HCT116 (cell line): ENCODE data around the gene VSIG10. TPM values are rescaled to one million over a fixed set of nuclear protein-coding genes. Genes with fewer than 3 reads are reported as not detected.

Experiments used
- ATAC-seq: fragments of 200-7000 bp; cut with Tn5 transposase; 2 replicates; pipeline ENCODE4 v1.9.1; 2020; ENCODE audit warnings: mild to moderate bottlenecking, moderate library complexity
- BruUV-seq: library from RNA; stranded (reverse); fragments of 400-500 nt; replicated peaks from 2 replicates; lab custom pipeline; 2021; lab: Mats Ljungman, UMichigan
- CTCF ChIA-PET: fragments of 300-600 bp; sonication (Branson Sonifier 250); formaldehyde crosslinking; loops from one replicate; lab custom pipeline; 2021; ENCODE audit warnings: antibody characterized with exemption; lab: Charles Lee
- POLR2A ChIA-PET: fragments of 300-600, 350-600 bp; sonication (Branson Sonifier 250); formaldehyde crosslinking; loops from one replicate; lab custom pipeline; 2021; ENCODE audit warnings: antibody characterized with exemption; lab: Charles Lee
- RAD21 ChIA-PET, 2 experiments: fragments of 300-600 bp; sonication (Branson Sonifier 250); formaldehyde crosslinking; loops; one replicate each; lab custom pipeline; 2023; ENCODE audit warnings: low total read pairs in 2 of 2; ENCODE audit not compliant: uncharacterized antibody in 2 of 2, unreplicated experiment in 2 of 2, low non-redundant PET in 1 of 2; lab: Charles Lee
- DNase-seq: peaks from one replicate; pipeline ENCODE4 v3.0.0-alpha.2; 2010; ENCODE audit warnings: low read depth, low spot score
- H2AFZ ChIP-seq: fragments of 200-600 bp; shearing (Covaris generic), sonication (generic); 2 replicates; pipeline ENCODE4 v1.6.1; 2017; ENCODE audit warnings: low read depth, mixed run types, mixed read lengths, antibody characterized with exemption, low read length; ENCODE audit not compliant: poor library complexity, severe bottlenecking
- H3K27ac ChIP-seq: 2 replicates; pipeline ENCODE4 v1.5.1; 2012; ENCODE audit warnings: low read depth, low read length
- H3K27me3 ChIP-seq: fragments of 200-600 bp; sonication (generic); 2 replicates; pipeline ENCODE4 v1.6.1; 2016; ENCODE audit warnings: mixed run types, low read length, mixed read lengths; ENCODE audit not compliant: insufficient read depth
- H3K36me3 ChIP-seq, 2 experiments: fragments of 200-500 bp in 1 of 2; fragments of 200-600 bp in 1 of 2; sonication (Bioruptor generic) in 1 of 2; sonication (generic) in 1 of 2; 2 replicates each; pipeline versions ENCODE4 v1.5.1 to v1.6.1; 2014 to 2016; ENCODE audit warnings: low read length in 2 of 2, inconsistent platforms in 1 of 2, mixed read lengths in 1 of 2, mixed run types in 1 of 2; ENCODE audit not compliant: insufficient read depth in 2 of 2, control insufficient read depth in 1 of 2
- H3K4me1 ChIP-seq, 2 experiments: fragments of 200-600 bp in 1 of 2; sonication (generic) in 1 of 2; 2 replicates each; pipeline versions ENCODE4 v1.5.1 to v1.6.1; 2012 to 2017; ENCODE audit warnings: low read length in 2 of 2, inconsistent platforms in 1 of 2, mild to moderate bottlenecking in 1 of 2, mixed read lengths in 1 of 2, mixed run types in 1 of 2, moderate library complexity in 1 of 2; ENCODE audit not compliant: insufficient read depth in 2 of 2, control insufficient read depth in 1 of 2
- H3K4me2 ChIP-seq: fragments of 200-600 bp; sonication (generic); 2 replicates; pipeline ENCODE4 v1.6.1; 2017; ENCODE audit warnings: mixed run types, low read length, mixed read lengths
- H3K4me3 ChIP-seq, 2 experiments: fragments of 200-600 bp in 1 of 2; sonication (generic) in 1 of 2; replicated peaks in 1 of 2; 2 replicates each; pipeline ENCODE4 v1.5.1; 2011 to 2016; ENCODE audit warnings: low read length in 2 of 2, control low read depth in 1 of 2, low read depth in 1 of 2, mild to moderate bottlenecking in 1 of 2, mixed read lengths in 1 of 2, mixed run types in 1 of 2
- H3K79me2 ChIP-seq: fragments of 200-600 bp; sonication (generic); 2 replicates; pipeline ENCODE4 v1.6.1; 2017; ENCODE audit warnings: mild to moderate bottlenecking, mixed run types, low read length, moderate library complexity, mixed read lengths; ENCODE audit not compliant: insufficient read depth
- H3K9ac ChIP-seq: fragments of 200-600 bp; sonication (generic); 2 replicates; pipeline ENCODE4 v1.6.1; 2016; ENCODE audit warnings: low read length, mixed read lengths
- H3K9me2 ChIP-seq: fragments of 200-600 bp; sonication (generic), shearing (Covaris generic); 2 replicates; pipeline ENCODE4 v1.6.1; 2017; ENCODE audit warnings: mixed run types, mild to moderate bottlenecking, moderate library complexity; ENCODE audit not compliant: insufficient read depth
- H3K9me3 ChIP-seq, 2 experiments: fragments of 200-500 bp in 1 of 2; fragments of 200-600 bp in 1 of 2; sonication (Bioruptor generic) in 1 of 2; sonication (generic) in 1 of 2; 2 replicates each; pipeline ENCODE4 v1.6.1; 2014 to 2017; ENCODE audit warnings: low read length in 2 of 2, mixed read lengths in 2 of 2, inconsistent platforms in 1 of 2, low read depth in 1 of 2, mild to moderate bottlenecking in 1 of 2, mixed run types in 1 of 2, moderate library complexity in 1 of 2; ENCODE audit not compliant: control insufficient read depth in 1 of 2, insufficient read depth in 1 of 2
- H4K20me1 ChIP-seq: fragments of 200-600 bp; sonication (generic), shearing (Covaris generic); 2 replicates; pipeline ENCODE4 v1.6.1; 2017; ENCODE audit warnings: mixed run types, mild to moderate bottlenecking, moderate library complexity; ENCODE audit not compliant: insufficient read depth
- CTCF ChIP-seq, 3 experiments: fragments of 200-600 bp in 1 of 3; sonication (generic) in 1 of 3; IDR thresholded peaks in 2 of 3; conservative IDR thresholded peaks in 1 of 3; 2 replicates each; pipeline ENCODE4 v1.5.1; 2012 to 2017; ENCODE audit warnings: low read depth in 2 of 3, low read length in 2 of 3, antibody characterized with exemption in 1 of 3, borderline replicate concordance in 1 of 3, control low read depth in 1 of 3, mild to moderate bottlenecking in 1 of 3, mixed read lengths in 1 of 3, mixed run types in 1 of 3, moderate library complexity in 1 of 3; ENCODE audit not compliant: insufficient read depth in 1 of 3
- SRF ChIP-seq: IDR thresholded peaks from 2 replicates; pipeline ENCODE4 v1.6.1; 2012; ENCODE audit warnings: low read depth
- intact Hi-C: fragments of 100-400 bp; cut with micrococcal nuclease; formaldehyde crosslinking; loops from 2 replicates; pipeline ENCODE4 v1.10.0; 2022
- total RNA-seq: library from RNA; stranded (reverse); gene quantifications from one replicate; pipeline ENCODE4 v1.2.1, GENCODE V29; 2021; ENCODE audit not compliant: unreplicated experiment
- TF ChIP-seq, protein P1 (sequence below): IDR thresholded peaks from 2 replicates; pipeline ENCODE4 v1.6.1; 2012

Gene VSIG10
- total RNA-seq, 1 experiment from 2014 or later: 42.6 TPM

GRCh38 chr12:118035190-118036041, 68.4 kb downstream of the VSIG10 start:
- BruUV-seq: no TSS peak
- H4K20me1 ChIP-seq: no peaks in the 10 kb centered on the region
- no peaks in the 10 kb centered on the region; the same call in 1 of the 2 replicates for H3K79me2 ChIP-seq
- no peaks in the 10 kb centered on the region for H3K27me3 ChIP-seq
- intact Hi-C loops: no loop called here
- ATAC-seq (peak; percentile 73), DNase-seq (no peak)
- no peak overlapping the region for H3K4me3 ChIP-seq
- H2AFZ ChIP-seq: no peak overlapping the region
- no peaks in the 10 kb centered on the region for H3K9me3 ChIP-seq
- peaks cover 0 to 21% of the 10 kb centered on the region in 2 experiments; a peak in 3 of 4 replicates for H3K4me1 ChIP-seq
- no peak for TF ChIP-seq SRF
- TF ChIP-seq, protein P1, sequence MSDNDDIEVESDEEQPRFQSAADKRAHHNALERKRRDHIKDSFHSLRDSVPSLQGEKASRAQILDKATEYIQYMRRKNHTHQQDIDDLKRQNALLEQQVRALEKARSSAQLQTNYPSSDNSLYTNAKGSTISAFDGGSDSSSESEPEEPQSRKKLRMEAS: 0 out of 2 replicates have a peak, but pooled peaks have one; percentile 5
- TF ChIP-seq CTCF (IDR thresholded peaks at IDR 0.05 in 2 of 3, conservative IDR thresholded peaks at IDR 0.05 in 1 of 3; ENCODE audit: borderline replicate concordance in 1 of 3, insufficient read depth in 1 of 3, low read depth in 2 of 3, low read length in 2 of 3): peak in 1 of 3 experiments; percentile 5; a peak in 2 of 6 replicates
- ChIA-PET CTCF (interaction anchor here (0.8 to 3.9 kb wide), 12 partner anchors 9 to 185 kb away, joined by 3 to 62 read pairs (median 4); no protein-coding TSS in a partner anchor), RAD21 (interaction anchor here (1.5 to 2.5 kb wide), 2 partner anchors 161 kb away, joined by 13 to 15 read pairs; no protein-coding TSS in a partner anchor), POLR2A (interaction anchor here (2.4 kb wide), 1 partner anchor 19 kb away, joined by 8 read pairs; the partner anchor contains the start of gene RFC5)
- peaks cover 40 to 49% of the 10 kb centered on the region in 2 experiments; a peak in 3 of 4 replicates for H3K36me3 ChIP-seq
- H3K4me2 ChIP-seq: peak overlapping the region; percentile 4; the same call in 1 of the 2 replicates
- peak overlapping the region; percentile 23 for H3K27ac ChIP-seq
- no peak overlapping the region for H3K9ac ChIP-seq
- H3K9me2 ChIP-seq: no peaks in the 10 kb centered on the region
